ENCODE data around the gene NT5C2.

The NT5C2 gene

GRCh38 chr10:103100620-103101019 lies 92.5 kb downstream of the NT5C2 start:
- H2AFZ ChIP-seq, result no peak overlapping the region
- no peak overlapping the region for H3K27ac ChIP-seq

GRCh38 chr10:103098240-103098639 lies 94.8 kb downstream of the NT5C2 start:
- Histone ChIP-seq H3K27me3 (ENCODE audit: control insufficient read depth, insufficient read depth, low read length) (no peaks in the 10 kb centered on the region), H3K4me2 (ENCODE audit: low read length) (no peak overlapping the region), H3K27ac (no peak overlapping the region), H2AFZ (no peak overlapping the region), H3K36me3 (ENCODE audit: control insufficient read depth, insufficient read depth, low read length) (no peaks in the 10 kb centered on the region), H3K79me2 (no peaks in the 10 kb centered on the region), H3K4me3 (ENCODE audit: low read depth, low read length) (no peak overlapping the region), H3K4me1 (no peaks in the 10 kb centered on the region), H3K9me3 (ENCODE audit: control insufficient read depth, low read length) (no peaks in the 10 kb centered on the region), H3K9ac (no peak overlapping the region)
- TF ChIP-seq CTCF (IDR thresholded peaks at IDR 0.05), result no peak

More at GRCh38 chr10:103100620-103101019, 92.5 kb downstream of the NT5C2 start:
- no peaks in the 10 kb centered on the region for H3K9me3 ChIP-seq (ENCODE audit: control insufficient read depth, low read length)
- H3K4me2 ChIP-seq (ENCODE audit: low read length), result no peak overlapping the region
- no peak overlapping the region for H3K9ac ChIP-seq
- H3K36me3 ChIP-seq (ENCODE audit: control insufficient read depth, insufficient read depth, low read length), result no peaks in the 10 kb centered on the region
- no peak for TF ChIP-seq CTCF (IDR thresholded peaks at IDR 0.05)
- H3K79me2 ChIP-seq, result peaks cover 7% of the 10 kb centered on the region
- H3K4me3 ChIP-seq (ENCODE audit: low read depth, low read length), result no peak overlapping the region
- no peaks in the 10 kb centered on the region for H3K4me1 ChIP-seq
- no peaks in the 10 kb centered on the region for H3K27me3 ChIP-seq (ENCODE audit: control insufficient read depth, insufficient read depth, low read length)

GRCh38 chr10:103096130-103096529 lies 96.9 kb downstream of the NT5C2 start:
- H3K36me3 ChIP-seq (ENCODE audit: control insufficient read depth, insufficient read depth, low read length), result no peaks in the 10 kb centered on the region
- no peak overlapping the region for H3K27ac ChIP-seq
- H3K79me2 ChIP-seq, result no peaks in the 10 kb centered on the region
- no peaks in the 10 kb centered on the region for H3K27me3 ChIP-seq (ENCODE audit: control insufficient read depth, insufficient read depth, low read length)
- no peak overlapping the region for H3K9ac ChIP-seq
- H2AFZ ChIP-seq, result no peak overlapping the region
- no peak overlapping the region for H3K4me2 ChIP-seq (ENCODE audit: low read length)
- H3K4me3 ChIP-seq (ENCODE audit: low read depth, low read length), result no peak overlapping the region
- TF ChIP-seq CTCF (IDR thresholded peaks at IDR 0.05), result no peak
- no peaks in the 10 kb centered on the region for H3K4me1 ChIP-seq
- no peaks in the 10 kb centered on the region for H3K9me3 ChIP-seq (ENCODE audit: control insufficient read depth, low read length)

GRCh38 chr10:103095005-103095404 lies 98.1 kb downstream of the NT5C2 start:
- TF ChIP-seq CTCF (IDR thresholded peaks at IDR 0.05), result no peak
- H3K79me2 ChIP-seq, result no peaks in the 10 kb centered on the region
- H3K36me3 ChIP-seq (ENCODE audit: control insufficient read depth, insufficient read depth, low read length), result no peaks in the 10 kb centered on the region
- no peak overlapping the region for H3K27ac ChIP-seq
- no peaks in the 10 kb centered on the region for H3K9me3 ChIP-seq (ENCODE audit: control insufficient read depth, low read length)
- H2AFZ ChIP-seq, result no peak overlapping the region
- H3K4me2 ChIP-seq (ENCODE audit: low read length), result no peak overlapping the region
- H3K4me1 ChIP-seq, result no peaks in the 10 kb centered on the region
- H3K4me3 ChIP-seq (ENCODE audit: low read depth, low read length), result no peak overlapping the region
- H3K9ac ChIP-seq, result no peak overlapping the region
- no peaks in the 10 kb centered on the region for H3K27me3 ChIP-seq (ENCODE audit: control insufficient read depth, insufficient read depth, low read length)

GRCh38 chr10:103090911-103091310 lies 102.2 kb downstream of the NT5C2 start:
- H2AFZ ChIP-seq, result no peak overlapping the region
- H3K27me3 ChIP-seq (ENCODE audit: control insufficient read depth, insufficient read depth, low read length), result no peaks in the 10 kb centered on the region
- H3K9ac ChIP-seq, result no peak overlapping the region
- no peaks in the 10 kb centered on the region for H3K36me3 ChIP-seq (ENCODE audit: control insufficient read depth, insufficient read depth, low read length)
- no peak overlapping the region for H3K4me2 ChIP-seq (ENCODE audit: low read length)
- H3K4me1 ChIP-seq, result no peaks in the 10 kb centered on the region
- H3K9me3 ChIP-seq (ENCODE audit: control insufficient read depth, low read length), result no peaks in the 10 kb centered on the region
- H3K27ac ChIP-seq, result no peak overlapping the region
- no peak for TF ChIP-seq CTCF (IDR thresholded peaks at IDR 0.05)
- no peak overlapping the region for H3K4me3 ChIP-seq (ENCODE audit: low read depth, low read length)
- no peaks in the 10 kb centered on the region for H3K79me2 ChIP-seq

All from parathyroid adenoma (tissue), 2 donors.